AG08395 (cell line): ENCODE measurements around the gene CNFN.

Experiments used
- DNase-seq: peaks from one replicate; pipeline ENCODE4 v3.0.0; 2012; ENCODE audit warnings: mixed read lengths, low spot score

CNFN gene

GRCh38 chr19:42374826-42375376, 15.2 kb downstream of the CNFN start:
- no peak for DNase-seq

DNA sequence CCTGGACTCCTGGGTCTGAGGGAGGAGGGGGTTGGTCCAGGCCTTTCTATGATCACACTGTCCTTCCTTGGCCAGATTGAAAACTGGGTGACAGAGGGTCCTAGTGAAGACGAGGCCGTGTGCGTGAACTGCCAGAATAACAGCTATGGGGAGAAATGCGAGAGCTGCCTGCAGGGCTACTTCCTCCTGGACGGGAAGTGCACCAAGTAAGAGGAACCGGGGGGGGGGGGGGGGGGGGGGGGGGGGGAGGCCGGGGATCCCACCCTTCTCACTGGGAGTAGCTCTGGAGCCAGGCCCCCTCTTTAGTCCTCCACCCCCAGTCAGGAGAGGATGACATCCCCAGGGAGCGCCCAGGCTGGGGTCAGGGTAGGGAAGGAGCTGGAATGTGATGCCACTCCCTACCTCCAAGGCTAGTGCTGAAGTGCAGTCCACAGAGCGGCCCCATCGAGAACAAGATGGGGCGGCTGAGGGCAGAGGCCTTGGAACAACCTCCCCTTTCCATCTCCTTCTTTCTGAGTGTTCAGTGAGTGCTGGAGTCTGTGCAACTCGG, 19.4 kb downstream of the CNFN start:
- DNase-seq: no peak

DNA sequence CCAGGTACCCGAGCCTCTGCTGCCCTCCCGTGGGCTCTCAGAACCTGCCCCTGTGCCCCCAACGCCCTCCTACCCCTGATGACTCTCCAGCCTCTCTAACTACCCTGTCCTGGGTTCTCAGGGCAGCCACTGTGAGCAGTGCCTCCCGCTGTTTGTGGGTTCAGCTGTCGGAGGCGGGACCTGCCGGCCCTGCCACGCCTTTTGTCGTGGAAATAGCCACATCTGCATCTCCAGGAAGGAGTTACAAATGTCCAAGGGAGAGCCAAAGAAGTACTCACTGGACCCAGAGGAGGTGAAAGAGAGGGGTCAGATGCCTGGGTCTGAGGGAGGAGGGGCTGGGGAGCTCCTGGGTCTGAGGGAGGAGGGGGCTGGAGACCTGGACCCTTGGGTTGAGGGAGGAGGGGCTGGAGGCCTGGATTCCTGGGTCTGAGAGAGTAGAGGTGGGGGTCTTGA, 20.0 kb downstream of the CNFN start:
- DNase-seq: no peak

- DNase-seq: no peak
Observed at GRCh38 chr19:42369433-42370067, 20.5 kb downstream of the CNFN start.

- DNase-seq: no peak
Observed at GRCh38 chr19:42368765-42369164, 21.3 kb downstream of the CNFN start.

- DNase-seq: no peak
Observed at GRCh38 chr19:42368360-42368759, 21.7 kb downstream of the CNFN start.

DNA sequence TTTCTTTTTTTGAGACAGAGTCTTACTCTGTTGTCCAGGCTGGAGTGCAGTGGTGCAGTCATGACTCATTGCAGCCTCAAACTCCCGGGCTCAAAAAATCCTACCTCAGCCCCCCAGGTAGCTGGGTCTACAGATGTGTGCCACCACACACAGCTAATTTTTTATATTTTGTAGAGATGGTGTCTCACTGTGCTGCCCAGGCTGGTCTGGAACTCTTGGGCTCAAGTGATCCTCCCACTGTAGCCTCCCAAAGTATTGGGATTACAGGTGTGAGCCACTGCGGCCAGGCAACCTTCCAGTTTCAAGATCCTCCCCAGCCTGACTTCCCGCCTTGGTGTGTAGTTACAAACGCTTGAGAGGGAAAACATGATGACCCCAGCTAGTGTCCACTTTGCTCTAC, 22.2 kb downstream of the CNFN start:
- DNase-seq: no peak

DNA sequence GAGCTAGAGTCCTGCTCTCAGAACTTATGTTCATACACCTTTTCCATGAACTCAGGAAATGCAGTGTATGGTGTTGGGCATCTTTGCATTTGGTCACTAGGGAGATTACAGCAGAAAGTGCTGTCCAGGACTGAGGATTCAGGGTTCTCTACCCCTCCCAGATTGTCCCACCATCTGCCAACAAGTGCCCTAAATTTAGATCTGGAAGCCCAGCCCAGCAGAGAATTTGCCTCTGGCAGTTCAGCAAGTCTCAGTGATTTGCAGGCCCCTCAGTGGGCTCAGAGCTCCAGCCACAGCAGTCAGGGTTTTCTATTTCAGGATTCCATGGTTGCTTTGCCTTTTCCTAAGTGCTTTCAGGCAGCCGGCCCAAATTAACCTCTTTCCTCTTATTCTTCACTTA, 23.4 kb downstream of the CNFN start:
- DNase-seq: no peak

DNA sequence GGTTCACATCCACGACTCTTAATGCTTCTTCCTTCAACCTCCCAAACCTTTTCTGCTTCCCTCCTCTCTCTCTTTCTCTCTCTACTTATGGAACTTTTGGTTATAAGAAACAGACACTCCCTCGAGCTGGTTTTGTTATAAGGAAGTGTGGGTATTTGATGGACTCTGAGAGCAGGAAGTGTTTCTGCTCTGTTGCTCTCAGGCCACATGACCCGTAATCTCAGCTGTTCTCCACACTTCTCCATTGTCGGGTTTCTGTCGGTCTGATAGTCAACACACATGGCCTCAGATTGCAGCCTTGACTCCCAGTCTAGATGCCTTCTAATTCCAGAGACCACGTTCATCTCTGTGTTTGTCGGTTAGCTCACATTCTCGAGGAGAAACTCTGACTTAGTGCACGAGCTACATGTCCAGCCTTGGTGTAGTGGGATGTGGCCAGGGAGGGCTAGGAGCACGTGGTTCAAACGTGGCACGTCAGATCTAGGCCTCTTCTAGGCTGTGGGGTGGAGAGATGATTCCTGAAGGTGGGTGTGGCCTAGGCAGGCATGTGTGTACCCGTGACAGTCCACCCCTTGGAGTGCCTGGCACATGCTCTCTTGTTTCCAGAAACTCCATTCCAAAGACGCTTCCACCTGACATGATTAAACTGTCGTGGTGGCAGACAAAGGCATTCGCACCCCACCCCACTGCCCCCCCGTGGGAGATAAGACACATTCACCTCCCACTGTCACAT, 26.3 kb downstream of the CNFN start:
- DNase-seq: no peak

DNA sequence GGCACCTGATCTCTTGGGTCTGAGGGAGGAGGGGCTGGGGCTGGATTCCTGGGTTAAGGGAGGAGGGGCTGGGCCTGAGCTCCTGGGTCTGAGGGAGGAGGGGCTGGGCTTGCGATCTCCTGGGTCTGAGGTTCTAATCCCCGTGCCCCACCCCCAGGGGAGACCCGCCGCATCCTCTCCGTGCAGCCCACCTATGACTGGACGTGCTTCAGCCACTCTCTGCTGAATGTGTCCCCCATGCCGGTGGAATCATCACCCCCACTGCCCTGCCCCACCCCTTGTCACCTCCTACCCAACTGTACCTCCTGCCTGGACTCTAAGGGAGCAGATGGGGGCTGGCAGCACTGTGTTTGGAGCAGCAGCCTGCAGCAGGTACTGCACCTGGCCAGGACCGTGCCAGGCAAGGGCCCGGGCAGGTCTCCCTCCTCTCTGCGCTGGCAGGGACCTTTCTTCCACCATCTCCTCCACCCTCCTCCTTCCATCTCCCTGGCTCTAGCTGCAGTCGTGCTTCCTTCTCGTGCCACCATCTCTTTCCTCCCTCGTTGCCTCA, 27.1 kb downstream of the CNFN start:
- DNase-seq: no peak

GRCh38 chr19:42362342-42362741, 27.8 kb downstream of the CNFN start:
- no peak for DNase-seq

DNA sequence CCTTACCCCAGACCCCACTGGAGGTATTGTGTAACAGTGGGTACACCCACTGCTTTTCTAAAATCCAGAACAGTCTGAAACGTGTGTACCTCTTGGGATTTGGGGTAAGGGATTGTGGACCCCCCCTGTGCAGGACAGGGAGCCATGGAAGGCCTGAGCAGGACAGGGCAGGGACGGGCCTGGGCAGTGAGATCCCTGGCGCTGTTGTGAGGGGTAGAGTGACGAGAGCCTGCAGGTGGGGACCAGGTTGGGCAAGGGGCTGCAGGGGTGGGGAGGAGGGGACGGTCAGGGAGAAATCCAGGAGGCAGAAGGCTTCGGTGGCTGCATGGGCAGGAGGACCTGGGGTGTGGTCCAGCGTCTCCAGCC, 28.6 kb downstream of the CNFN start:
- no peak for DNase-seq

DNA sequence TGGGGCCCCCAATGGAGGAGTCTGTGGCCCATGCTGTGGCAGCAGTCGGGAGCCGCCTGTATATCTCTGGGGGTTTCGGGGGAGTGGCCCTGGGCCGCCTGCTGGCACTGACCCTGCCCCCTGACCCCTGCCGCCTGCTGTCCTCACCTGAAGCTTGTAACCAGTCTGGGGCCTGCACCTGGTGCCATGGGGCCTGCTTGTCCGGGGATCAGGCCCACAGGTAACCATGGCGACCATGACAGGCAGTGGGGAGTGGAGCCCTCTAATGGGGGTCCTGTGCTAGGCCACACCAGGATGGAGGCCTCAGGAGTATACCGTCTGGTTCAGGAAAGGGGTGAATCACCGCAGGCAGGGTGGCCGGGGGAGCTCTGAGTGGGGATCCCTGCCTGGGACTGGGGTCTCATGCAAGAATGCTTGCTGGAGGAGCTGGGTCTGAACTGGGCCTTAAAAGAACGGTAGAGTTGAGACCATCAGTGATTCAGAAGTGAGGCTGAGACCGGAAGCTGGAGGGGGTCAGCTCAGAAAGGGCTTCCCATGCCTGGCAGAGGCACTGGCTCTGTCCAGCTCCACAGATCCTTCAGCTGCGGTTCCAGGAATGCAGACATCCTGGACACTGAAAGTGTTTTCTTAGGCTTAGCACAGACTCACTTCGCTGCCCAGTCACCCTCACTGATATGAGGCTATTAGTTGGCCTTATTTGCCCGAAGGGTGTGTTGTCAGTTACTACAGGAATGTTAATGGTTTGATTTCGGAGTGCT, 29.1 kb downstream of the CNFN start:
- DNase-seq: no peak

DNA sequence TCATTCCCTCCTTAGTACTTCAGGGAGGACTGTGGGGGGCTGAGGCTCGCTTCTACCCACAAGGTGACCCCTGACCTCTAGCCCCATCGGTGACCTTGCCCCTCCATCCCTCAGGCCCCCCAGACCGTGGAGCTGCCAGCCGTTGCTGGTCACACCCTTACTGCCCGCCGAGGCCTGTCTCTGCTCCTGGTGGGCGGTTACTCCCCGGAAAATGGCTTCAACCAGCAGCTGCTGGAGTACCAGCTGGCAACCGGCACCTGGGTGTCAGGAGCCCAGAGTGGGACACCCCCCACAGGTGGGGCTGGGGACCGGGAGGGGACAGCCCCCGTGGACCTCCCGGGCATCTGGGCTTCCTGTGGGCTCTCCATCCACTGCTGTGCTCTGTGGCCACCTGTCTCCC, 32.8 kb downstream of the CNFN start:
- no peak for DNase-seq

DNA sequence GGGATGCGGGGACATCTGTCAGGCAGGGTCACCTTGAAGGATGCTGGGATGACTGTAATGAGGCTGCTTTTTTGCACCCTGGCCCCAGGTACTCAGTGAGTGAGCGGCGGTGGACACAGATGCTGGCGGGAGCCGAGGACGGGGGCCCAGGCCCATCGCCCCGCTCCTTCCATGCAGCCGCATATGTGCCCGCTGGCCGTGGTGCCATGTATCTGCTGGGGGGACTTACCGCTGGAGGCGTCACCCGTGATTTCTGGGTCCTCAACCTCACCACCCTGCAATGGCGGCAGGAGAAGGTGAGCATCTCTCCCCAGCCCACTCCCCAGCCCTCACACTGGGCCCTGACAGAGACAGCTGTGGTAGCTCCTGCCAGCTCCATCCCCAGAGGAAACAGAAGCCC, 33.4 kb downstream of the CNFN start:
- DNase-seq: no peak

- no peak for DNase-seq
Observed at GRCh38 chr19:42355896-42356295, 34.2 kb downstream of the CNFN start.

GRCh38 chr19:42353341-42354015, 36.6 kb downstream of the CNFN start:
- DNase-seq: no peak

- DNase-seq: no peak
Observed at GRCh38 chr19:42352301-42353259, 37.5 kb downstream of the CNFN start.

GRCh38 chr19:42351079-42351735, 38.9 kb downstream of the CNFN start:
- DNase-seq: no peak

GRCh38 chr19:42350417-42350816, 39.7 kb downstream of the CNFN start:
- DNase-seq: no peak
